HG02610 (cell line): Measurements from ENCODE around the gene CD22.
"Not testable (repeated sequence)": the region's sequence is repeated elsewhere in the genome, so short reads cannot be mapped to it uniquely, and the experiment has no call there.

Experiments
- ATAC-seq: cut with Tn5 transposase; IDR thresholded peaks from one replicate; pipeline ENCODE4 v1.9.1; 2021; ENCODE audit warnings: mild to moderate bottlenecking, moderate library complexity; ENCODE audit not compliant: unreplicated experiment

The CD22 gene

GRCh38 chr19:35357867-35358573, 29.0 kb downstream of the CD22 start, which contains the start of gene FFAR3:
Gene FFAR3 (plus strand): TSS chr19:35358460. CDS start chr19:35358891, 431 bp downstream.
- no peak for ATAC-seq

GRCh38 chr19:35358834-35359233, 29.8 kb downstream of the CD22 start:
- ATAC-seq = not testable (repeated sequence)

GRCh38 chr19:35359395-35359794, 30.4 kb downstream of the CD22 start:
- ATAC-seq = not testable (repeated sequence)

GRCh38 chr19:35360081-35360480, 31.1 kb downstream of the CD22 start:
- not testable (repeated sequence) for ATAC-seq

- no peak for ATAC-seq
These were observed 32.0 kb downstream of the CD22 start for GRCh38 chr19:35360880-35361420.

- ATAC-seq = no peak
These were observed 33.4 kb downstream of the CD22 start for GRCh38 chr19:35362261-35363000.

GRCh38 chr19:35363001-35363590, 34.1 kb downstream of the CD22 start:
- no peak for ATAC-seq

GRCh38 chr19:35363711-35364425, 34.9 kb downstream of the CD22 start:
- ATAC-seq = no peak

- ATAC-seq = no peak
These were observed 36.3 kb downstream of the CD22 start for GRCh38 chr19:35365303-35365702.

GRCh38 chr19:35368378-35368777, 39.4 kb downstream of the CD22 start:
- no peak for ATAC-seq

GRCh38 chr19:35369522-35369921, 40.5 kb downstream of the CD22 start:
- no peak for ATAC-seq

GRCh38 chr19:35370722-35371121, 41.7 kb downstream of the CD22 start, which contains the start of gene GPR42:
Gene GPR42 (plus strand): TSS chr19:35371068. CDS start chr19:35371360, 292 bp downstream.
- ATAC-seq = no peak

GRCh38 chr19:35373492-35373891, 44.5 kb downstream of the CD22 start:
- ATAC-seq = no peak

GRCh38 chr19:35374031-35374430, 45.0 kb downstream of the CD22 start:
- ATAC-seq = not testable (repeated sequence)

- ATAC-seq = no peak
These were observed 46.7 kb downstream of the CD22 start for GRCh38 chr19:35375505-35376307.

GRCh38 chr19:35377656-35378055, 48.7 kb downstream of the CD22 start:
- ATAC-seq = no peak

- ATAC-seq = no peak
These were observed 49.4 kb downstream of the CD22 start for GRCh38 chr19:35378356-35378755.

GRCh38 chr19:35379545-35379944, 50.6 kb downstream of the CD22 start:
- not testable (repeated sequence) for ATAC-seq

GRCh38 chr19:35379992-35380391, 51.0 kb downstream of the CD22 start:
- ATAC-seq = no peak
